HG03442 (cell line): ENCODE measurements around the gene PROC.
A peak's percentile ranks its signal among the peaks of the same experiment; 100 is the strongest.

Source experiments
- ATAC-seq: cut with Tn5 transposase; IDR thresholded peaks from one replicate; pipeline ENCODE4 v1.9.1; 2021; ENCODE audit warnings: mild to moderate bottlenecking, moderate library complexity; ENCODE audit not compliant: unreplicated experiment

The PROC gene

GRCh38 chr2:127418300-127419111 lies at the start of gene PROC:
TSS of gene PROC (plus strand) at chr2:127418427. CDS start at chr2:127419943, 1,516 bp downstream.
- no peak for ATAC-seq

- no peak for ATAC-seq
These were observed 48.2 kb upstream of the PROC start for GRCh38 chr2:127370010-127370409.

- ATAC-seq, result no peak
These were observed 47.2 kb upstream of the PROC start for GRCh38 chr2:127371037-127371436.

- ATAC-seq, result no peak
These were observed 44.7 kb upstream of the PROC start for GRCh38 chr2:127373362-127374083.

- ATAC-seq, result no peak
These were observed 42.0 kb upstream of the PROC start for GRCh38 chr2:127376257-127376656.

GRCh38 chr2:127377262-127377661 lies 41.0 kb upstream of the PROC start:
- ATAC-seq, result no peak

GRCh38 chr2:127378720-127379119 lies 39.5 kb upstream of the PROC start:
- no peak for ATAC-seq

GRCh38 chr2:127379712-127380355 lies 38.4 kb upstream of the PROC start:
- ATAC-seq, result no peak

GRCh38 chr2:127381762-127382161 lies 36.5 kb upstream of the PROC start:
- ATAC-seq, result no peak

GRCh38 chr2:127382831-127383230 lies 35.4 kb upstream of the PROC start:
- no peak for ATAC-seq

- ATAC-seq, result no peak
These were observed 33.7 kb upstream of the PROC start for GRCh38 chr2:127384529-127384928.

- no peak for ATAC-seq
These were observed 32.0 kb upstream of the PROC start for GRCh38 chr2:127386246-127386645.

GRCh38 chr2:127386764-127387654 lies 31.2 kb upstream of the PROC start:
- peak; percentile 59 for ATAC-seq

GRCh38 chr2:127387655-127388422 lies 30.4 kb upstream of the PROC start, which contains the start of gene MAP3K2:
TSS of gene MAP3K2 (minus strand) at chr2:127387975. CDS start at chr2:127343129, 44,846 bp downstream.
- ATAC-seq, result peak; percentile 75

GRCh38 chr2:127388423-127389164 lies 29.6 kb upstream of the PROC start:
- peak; percentile 19 for ATAC-seq

- ATAC-seq, result no peak
These were observed 28.3 kb upstream of the PROC start for GRCh38 chr2:127389778-127390435.

GRCh38 chr2:127392133-127392827 lies 25.9 kb upstream of the PROC start:
- ATAC-seq, result no peak
